H9 (cell line): Measurements from ENCODE around the gene CDKL1. TPM values are rescaled to one million over a fixed set of nuclear protein-coding genes. Genes with fewer than 3 reads are reported as not detected.

Experiments
- DNase-seq: peaks from one replicate; pipeline ENCODE4 v3.0.0-alpha.2; 2017
- H2AFZ ChIP-seq: one replicate; pipeline ENCODE4 v1.6.1; 2013; ENCODE audit warnings: mild to moderate bottlenecking, low read length, control low read depth, moderate library complexity
- H2AK5ac ChIP-seq: 2 replicates; pipeline ENCODE4 v1.6.1; 2013; ENCODE audit warnings: low read length, control low read depth, mixed read lengths; ENCODE audit not compliant: insufficient read length
- H2BK120ac ChIP-seq: one replicate; pipeline ENCODE4 v1.6.1; 2013; ENCODE audit warnings: low read depth, mild to moderate bottlenecking, low read length, control low read depth, inconsistent platforms; ENCODE audit not compliant: poor library complexity, severe bottlenecking
- H2BK12ac ChIP-seq: 2 replicates; pipeline ENCODE4 v1.6.1; 2013; ENCODE audit warnings: low read length, control low read depth, mixed read lengths, low read depth; ENCODE audit not compliant: insufficient read length
- H2BK15ac ChIP-seq: 2 replicates; pipeline ENCODE4 v1.6.1; 2013; ENCODE audit warnings: low read depth, low read length, control low read depth
- H2BK20ac ChIP-seq: one replicate; pipeline ENCODE4 v1.6.1; 2013; ENCODE audit warnings: low read depth, mild to moderate bottlenecking, low read length, control low read depth, inconsistent platforms; ENCODE audit not compliant: poor library complexity, severe bottlenecking
- H2BK5ac ChIP-seq: 2 replicates; pipeline ENCODE4 v1.6.1; 2013; ENCODE audit warnings: low read length, control low read depth, mixed read lengths; ENCODE audit not compliant: insufficient read length
- H3K14ac ChIP-seq: 2 replicates; pipeline ENCODE4 v1.6.1; 2013; ENCODE audit warnings: low read length, control low read depth; ENCODE audit not compliant: insufficient read depth
- H3K18ac ChIP-seq: 2 replicates; pipeline ENCODE4 v1.6.1; 2013; ENCODE audit warnings: low read depth, mild to moderate bottlenecking, mixed read lengths, low read length, control low read depth; ENCODE audit not compliant: insufficient read length
- H3K23ac ChIP-seq: 2 replicates; pipeline ENCODE4 v1.6.1; 2013; ENCODE audit warnings: low read length, control low read depth, mixed read lengths, low read depth; ENCODE audit not compliant: insufficient read length
- H3K23me2 ChIP-seq: 2 replicates; pipeline ENCODE4 v1.6.1; 2013; ENCODE audit warnings: low read depth, mild to moderate bottlenecking, mixed read lengths, low read length, control low read depth; ENCODE audit not compliant: insufficient read length, poor library complexity, severe bottlenecking
- H3K27ac ChIP-seq: 2 replicates; pipeline ENCODE4 v1.5.1; 2013; ENCODE audit warnings: low read length, control low read depth, mixed read lengths, low read depth; ENCODE audit not compliant: insufficient read length
- H3K27me3 ChIP-seq: 2 replicates; pipeline ENCODE4 v1.6.1; 2013; ENCODE audit warnings: low read length, control low read depth, inconsistent platforms; ENCODE audit not compliant: insufficient read depth
- H3K4ac ChIP-seq: 2 replicates; pipeline ENCODE4 v1.6.1; 2013; ENCODE audit warnings: low read depth, mild to moderate bottlenecking, control low read depth, inconsistent platforms, low read length, moderate library complexity
- H3K4me1 ChIP-seq: 2 replicates; pipeline ENCODE4 v1.6.1; 2013; ENCODE audit warnings: low read length, control low read depth, inconsistent platforms; ENCODE audit not compliant: insufficient read depth
- H3K4me2 ChIP-seq: 2 replicates; pipeline ENCODE4 v1.6.1; 2013; ENCODE audit warnings: low read length, control low read depth, mixed read lengths; ENCODE audit not compliant: insufficient read length, insufficient read depth
- H3K56ac ChIP-seq: 2 replicates; pipeline ENCODE4 v1.6.1; 2013; ENCODE audit warnings: low read depth, mild to moderate bottlenecking, mixed read lengths, low read length, control low read depth; ENCODE audit not compliant: insufficient read length
- H3K79me1 ChIP-seq: 2 replicates; pipeline ENCODE4 v1.6.1; 2013; ENCODE audit warnings: low read depth, mild to moderate bottlenecking, moderate library complexity, low read length, control low read depth, inconsistent platforms; ENCODE audit not compliant: insufficient read depth, poor library complexity, severe bottlenecking
- H3K79me2 ChIP-seq: 2 replicates; pipeline ENCODE4 v1.6.1; 2013; ENCODE audit warnings: low read length, control low read depth, inconsistent platforms; ENCODE audit not compliant: insufficient read depth
- H3K9ac ChIP-seq: 2 replicates; pipeline ENCODE4 v1.6.1; 2013; ENCODE audit warnings: low read length, control low read depth, mixed read lengths; ENCODE audit not compliant: insufficient read length; ENCODE audit errors: extremely low read depth
- H3K9me3 ChIP-seq: one replicate; pipeline ENCODE4 v1.6.1; 2013; ENCODE audit warnings: low read depth, low read length, inconsistent platforms; ENCODE audit not compliant: control insufficient read depth
- H3T11ph ChIP-seq: one replicate; pipeline ENCODE4 v1.6.1; 2013; ENCODE audit warnings: mild to moderate bottlenecking, low read length, control low read depth, inconsistent platforms
- H4K20me1 ChIP-seq: one replicate; pipeline ENCODE4 v1.6.1; 2013; ENCODE audit not compliant: control insufficient read depth, insufficient read length, insufficient read depth
- H4K5ac ChIP-seq: 2 replicates; pipeline ENCODE4 v1.6.1; 2013; ENCODE audit warnings: low read depth, mild to moderate bottlenecking, mixed read lengths, low read length, control low read depth; ENCODE audit not compliant: insufficient read length
- H4K8ac ChIP-seq: replicated peaks from 2 replicates; pipeline ENCODE4 v1.6.1; 2013; ENCODE audit warnings: low read length, control low read depth, mixed read lengths, low read depth; ENCODE audit not compliant: insufficient read length
- H4K91ac ChIP-seq: 2 replicates; pipeline ENCODE4 v1.6.1; 2013; ENCODE audit warnings: low read depth, mild to moderate bottlenecking, moderate library complexity, mixed read lengths, low read length, control low read depth; ENCODE audit not compliant: insufficient read length
- H3K27ac Mint-ChIP-seq, 3 experiments: 2 replicates in 2 of 3; 3 replicates in 1 of 3; pipeline ENCODE4 v1.8.0; 2020 to 2021; ENCODE audit warnings: mixed read lengths in 3 of 3, mild to moderate bottlenecking in 1 of 3, moderate library complexity in 1 of 3
- H3K27me3 Mint-ChIP-seq: 2 replicates; pipeline ENCODE4 v1.8.0; 2021; ENCODE audit warnings: low read depth, mild to moderate bottlenecking, moderate library complexity, mixed read lengths
- H3K36me3 Mint-ChIP-seq, 3 experiments: 2 replicates in 2 of 3; 3 replicates in 1 of 3; pipeline ENCODE4 v1.8.0; 2020 to 2021; ENCODE audit warnings: low read depth in 3 of 3, mixed read lengths in 3 of 3; ENCODE audit not compliant: insufficient read depth in 1 of 3
- H3K4me1 Mint-ChIP-seq, 2 experiments: 2 replicates each; pipeline ENCODE4 v1.8.0; 2020; ENCODE audit warnings: mixed read lengths in 2 of 2
- H3K4me3 Mint-ChIP-seq, 2 experiments: 2 replicates in 1 of 2; 3 replicates in 1 of 2; pipeline ENCODE4 v1.8.0; 2020 to 2021; ENCODE audit warnings: mild to moderate bottlenecking in 2 of 2, mixed read lengths in 2 of 2, moderate library complexity in 1 of 2
- H3K9me3 Mint-ChIP-seq, 2 experiments: 2 replicates in 1 of 2; 3 replicates in 1 of 2; pipeline ENCODE4 v1.8.0; 2020; ENCODE audit warnings: mild to moderate bottlenecking in 2 of 2, mixed read lengths in 2 of 2, moderate library complexity in 1 of 2
- CTCF ChIP-seq: fragments of 200-600 bp; sonication (generic); conservative IDR thresholded peaks from 3 replicates; pipeline ENCODE4 v1.8.0; 2021; ENCODE audit warnings: antibody characterized with exemption, mild to moderate bottlenecking
- WGBS: extraction: QIAGEN DNeasy Blood & Tissue Kit; methylation state at CpG from one replicate; pipeline ENCODE4 v1.1.7; 2013; ENCODE audit warnings: missing lambda C conversion rate, low lambda C conversion rate, mixed read lengths; ENCODE audit not compliant: insufficient read length; ENCODE audit errors: extremely low coverage; 5-methylcytosine and 5-hydroxymethylcytosine counted together
- total RNA-seq: library from RNA; stranded (reverse); gene quantifications from 2 replicates; pipeline ENCODE4 v1.2.1, GENCODE V29; 2021

The CDKL1 gene
- total RNA-seq, 1 experiment from 2014 or later: 0.72 TPM

GRCh38 chr14:50373959-50374358 is 22.7 kb downstream of the CDKL1 start:
- Histone ChIP-seq H3K79me2 (no peaks in the 10 kb centered on the region), H2AFZ (no peak overlapping the region), H4K8ac (no peak overlapping the region), H3K9ac (no peak overlapping the region), H2BK120ac (no peak overlapping the region), H3K23me2 (no peaks in the 10 kb centered on the region), H2BK12ac (no peak overlapping the region), H3K79me1 (no peaks in the 10 kb centered on the region), H3K4me2 (no peak overlapping the region), H4K20me1 (no peaks in the 10 kb centered on the region), H4K5ac (no peak overlapping the region), H3K27ac (no peak overlapping the region), H3K4ac (no peak overlapping the region), H3T11ph (no peak overlapping the region), H2BK15ac (no peak overlapping the region), H3K56ac (no peak overlapping the region), H3K23ac (no peak overlapping the region), H3K18ac (no peak overlapping the region), H2AK5ac (no peak overlapping the region), H3K27me3 (no peaks in the 10 kb centered on the region), H3K14ac (no peak overlapping the region), H2BK5ac (no peak overlapping the region), H4K91ac (no peak overlapping the region), H3K4me1 (no peaks in the 10 kb centered on the region), H2BK20ac (no peak overlapping the region), H3K9me3 (no peaks in the 10 kb centered on the region)
- Mint-ChIP-seq H3K27me3 (peaks cover 4% of the 10 kb centered on the region; the same call in 1 of the 2 replicates), H3K36me3 (no peaks in the 10 kb centered on the region), H3K27ac (no peak overlapping the region), H3K9me3 (peaks cover 0 to 1% of the 10 kb centered on the region in 2 experiments; a peak in 1 of 5 replicates), H3K4me3 (no peak overlapping the region), H3K4me1 (no peaks in the 10 kb centered on the region)
- no peak for DNase-seq
- no CpG with 5 or more reads among the region's 3 CpGs for WGBS
- no peak for TF ChIP-seq CTCF
